Muscle of leg (tissue), 11 donors: Measurements from ENCODE around the gene ATP7B. TPM values are rescaled to one million over a fixed set of nuclear protein-coding genes. Genes with fewer than 3 reads are reported as not detected.
A peak's percentile ranks its signal among the peaks of the same experiment; 100 is the strongest.
"Not testable (repeated sequence)": the region's sequence is repeated elsewhere in the genome, so short reads cannot be mapped to it uniquely, and the experiment has no call there.

Source experiments
- DNase-seq: peaks from one replicate; pipeline ENCODE4 v3.0.0; 2013
- H3K27ac ChIP-seq: one replicate; pipeline ENCODE4 v1.5.1; 2013; ENCODE audit warnings: mild to moderate bottlenecking, low read length, control low read depth
- H3K27me3 ChIP-seq: one replicate; pipeline ENCODE4 v1.6.1; 2013; ENCODE audit warnings: low read length; ENCODE audit not compliant: control insufficient read depth, insufficient read depth
- H3K36me3 ChIP-seq: one replicate; pipeline ENCODE4 v1.6.1; 2013; ENCODE audit warnings: low read length; ENCODE audit not compliant: control insufficient read depth, insufficient read depth
- H3K4me1 ChIP-seq: one replicate; pipeline ENCODE4 v1.6.1; 2013; ENCODE audit warnings: low read length; ENCODE audit not compliant: control insufficient read depth, insufficient read depth
- H3K4me3 ChIP-seq: one replicate; pipeline ENCODE4 v1.5.1; 2013; ENCODE audit warnings: low read length, control low read depth
- H3K9me3 ChIP-seq: replicated peaks from 2 replicates; pipeline ENCODE4 v1.6.1; 2013; ENCODE audit warnings: low read depth, low read length; ENCODE audit not compliant: control insufficient read depth
- WGBS: methylation state at CpG from one replicate; pipeline ENCODE4 v1.1.5; 2013; ENCODE audit warnings: missing lambda C conversion rate; ENCODE audit not compliant: insufficient coverage; 5-methylcytosine and 5-hydroxymethylcytosine counted together
- polyA plus RNA-seq, 8 donors: library from polyadenylated mRNA; unstranded; fragments of 120-200 nt; gene quantifications; one replicate each; pipeline versions ENCODE4 v1.2.1 to v1.2.3, GENCODE V29; 2013; ENCODE audit warnings: inconsistent platforms in 1 of 8, low replicate concordance in 1 of 8; ENCODE audit not compliant: insufficient read length in 8 of 8, insufficient read depth in 1 of 8
- total RNA-seq: library from RNA; stranded (reverse); fragments of 120-200 nt; gene quantifications from one replicate; pipeline ENCODE4 v1.2.4, GENCODE V29; 2013

The ATP7B gene
- total and polyA plus RNA-seq, 9 donors = 5.1 to 8.6 (median 7.0) TPM

DNA sequence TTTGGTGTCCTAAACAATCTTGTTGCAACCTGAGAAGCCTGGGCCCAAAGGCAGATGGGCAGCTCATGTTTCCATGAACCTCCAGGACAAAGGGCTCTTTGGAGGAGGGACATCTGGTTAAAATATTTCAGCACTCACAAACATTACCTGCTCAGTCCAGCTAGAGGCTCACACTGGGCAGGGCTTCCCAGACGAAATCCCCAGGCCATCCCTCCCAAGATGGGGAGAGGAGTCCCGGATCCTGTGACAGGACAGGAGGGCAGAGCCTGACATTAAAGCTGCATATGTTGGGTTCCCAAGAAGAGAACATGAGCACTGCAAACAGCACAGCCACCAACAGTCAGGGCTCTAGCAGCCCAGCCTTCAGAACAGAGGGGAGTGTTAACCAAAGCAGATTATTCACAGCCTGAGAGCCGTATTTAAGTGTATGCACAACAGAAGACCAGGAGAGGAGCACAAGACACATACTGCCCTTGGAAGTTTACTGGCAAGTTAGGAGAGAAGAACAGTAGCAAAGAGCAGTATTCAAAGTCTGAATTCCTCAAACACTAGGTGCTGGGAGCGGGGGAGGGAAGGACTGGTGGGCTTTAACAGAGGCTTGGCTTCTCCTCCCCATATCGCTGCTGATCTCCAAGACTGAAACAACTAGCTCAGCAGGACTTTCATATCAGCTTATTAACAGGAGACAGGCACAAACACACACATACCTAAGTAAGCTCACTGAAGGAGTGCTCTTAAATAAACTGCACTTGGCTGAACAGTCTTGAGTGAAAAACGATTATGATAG is 12.3 kb downstream of the ATP7B start:
- WGBS = 45% methylated on average over 2 of the region's 6 CpGs
- no peak overlapping the region for H3K27ac ChIP-seq

GRCh38 chr13:51997641-51998330 is 13.5 kb downstream of the ATP7B start:
- Histone ChIP-seq H3K27ac (peak overlapping the region; percentile 13), H3K36me3 (no peaks in the 10 kb centered on the region), H3K4me3 (no peak overlapping the region), H3K9me3 (no peaks in the 10 kb centered on the region), H3K4me1 (peaks cover 34% of the 10 kb centered on the region), H3K27me3 (no peaks in the 10 kb centered on the region)
- 38% methylated on average over 5 of the region's 8 CpGs for WGBS
- no peak for DNase-seq

More for the DNA sequence above, 12.3 kb downstream of the ATP7B start:
- Histone ChIP-seq H3K4me3 (no peak overlapping the region), H3K36me3 (no peaks in the 10 kb centered on the region), H3K27me3 (no peaks in the 10 kb centered on the region), H3K9me3 (no peaks in the 10 kb centered on the region), H3K4me1 (peaks cover 34% of the 10 kb centered on the region)
- DNase-seq = no peak

DNA sequence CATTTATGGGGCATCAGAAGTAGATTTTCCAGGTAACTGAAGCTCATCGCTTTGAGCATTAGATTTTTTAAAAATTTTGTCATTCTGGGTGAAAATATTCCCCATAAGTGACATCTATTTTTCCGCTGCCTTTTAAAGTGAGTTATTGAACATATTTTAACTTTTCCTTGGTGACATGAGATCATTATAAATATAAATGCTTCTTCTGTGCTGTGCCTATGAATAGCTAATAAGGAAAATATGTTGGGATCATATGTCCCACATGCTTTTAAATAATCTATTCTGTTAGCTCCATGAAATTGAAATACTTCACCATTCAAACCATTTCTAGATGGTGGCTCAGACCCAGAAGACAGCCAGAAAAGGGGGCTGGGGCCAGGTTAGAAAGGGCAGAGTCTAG is 14.1 kb downstream of the ATP7B start:
- H3K4me3 ChIP-seq = no peak overlapping the region
- peak; percentile 57 for DNase-seq
- H3K27me3 ChIP-seq = no peaks in the 10 kb centered on the region
- peaks cover 34% of the 10 kb centered on the region for H3K4me1 ChIP-seq
- no peaks in the 10 kb centered on the region for H3K9me3 ChIP-seq
- no CpG with 5 or more reads among the region's 2 CpGs for WGBS
- peak overlapping the region; percentile 13 for H3K27ac ChIP-seq
- no peaks in the 10 kb centered on the region for H3K36me3 ChIP-seq

DNA sequence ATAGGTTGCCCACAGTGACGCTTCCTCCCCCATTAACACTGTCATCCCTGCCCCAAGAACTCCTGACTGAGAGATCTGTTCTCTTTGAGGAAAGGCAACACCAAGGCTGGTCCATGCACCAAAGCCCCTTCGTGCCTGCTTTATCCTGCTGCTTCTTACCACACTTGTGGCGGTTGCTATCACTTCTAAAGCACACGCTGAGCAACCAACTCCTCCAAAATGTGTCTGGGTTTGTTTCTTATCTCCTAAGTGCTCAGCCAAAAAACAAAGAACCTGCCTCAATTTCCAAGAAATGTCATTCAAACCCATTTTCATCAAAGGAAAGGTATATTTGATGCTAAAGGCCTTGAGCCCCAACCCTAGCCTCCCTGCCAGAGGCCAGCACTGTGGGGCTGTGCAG is 14.6 kb downstream of the ATP7B start:
- Histone ChIP-seq H3K4me1 (peaks cover 34% of the 10 kb centered on the region), H3K27ac (no peak overlapping the region), H3K36me3 (no peaks in the 10 kb centered on the region), H3K27me3 (no peaks in the 10 kb centered on the region), H3K9me3 (no peaks in the 10 kb centered on the region), H3K4me3 (no peak overlapping the region)
- 100% methylated on average over 4 of the region's 4 CpGs for WGBS
- DNase-seq = no peak

DNA sequence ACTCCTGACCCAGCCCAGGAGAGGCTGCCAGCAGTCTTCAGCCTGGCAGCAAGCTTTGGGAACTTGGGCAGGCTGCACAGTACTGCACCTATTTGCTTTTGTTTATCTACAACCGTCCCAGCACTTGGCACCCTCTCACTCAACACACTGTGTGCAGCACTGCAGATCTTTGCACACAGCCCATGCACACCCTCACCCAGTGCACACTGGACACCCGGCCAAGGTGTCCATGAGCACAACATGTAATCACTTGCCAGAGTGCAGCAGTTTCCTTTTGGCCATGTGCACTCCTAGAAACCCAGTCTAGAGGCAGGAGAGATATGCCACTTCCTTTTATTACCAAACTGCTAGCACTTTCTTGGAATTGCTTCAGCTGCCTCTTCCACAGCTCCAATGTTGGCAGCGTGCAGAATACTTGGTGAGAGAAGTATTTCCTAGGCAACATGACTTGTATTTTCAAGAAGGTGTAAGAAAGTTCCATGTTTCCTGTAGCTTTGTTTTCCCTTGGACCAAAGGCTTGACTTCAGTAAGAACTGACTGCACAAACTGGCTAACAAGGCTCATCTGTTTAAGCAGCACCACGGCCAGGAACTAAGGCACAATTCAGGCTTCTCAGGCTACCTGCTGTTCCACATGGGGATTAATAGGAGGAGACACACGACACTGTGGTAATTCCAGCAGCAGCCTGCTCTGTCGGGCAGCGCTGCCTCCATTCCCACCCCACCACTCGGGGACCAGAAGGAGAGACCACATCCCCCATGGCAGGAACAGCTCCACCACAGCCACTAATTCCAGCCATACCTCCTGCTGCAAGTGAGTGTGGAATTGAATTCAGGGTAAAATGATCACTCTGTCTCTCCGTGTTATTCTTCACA is 15.3 kb downstream of the ATP7B start:
- no peaks in the 10 kb centered on the region for H3K9me3 ChIP-seq

DNA sequence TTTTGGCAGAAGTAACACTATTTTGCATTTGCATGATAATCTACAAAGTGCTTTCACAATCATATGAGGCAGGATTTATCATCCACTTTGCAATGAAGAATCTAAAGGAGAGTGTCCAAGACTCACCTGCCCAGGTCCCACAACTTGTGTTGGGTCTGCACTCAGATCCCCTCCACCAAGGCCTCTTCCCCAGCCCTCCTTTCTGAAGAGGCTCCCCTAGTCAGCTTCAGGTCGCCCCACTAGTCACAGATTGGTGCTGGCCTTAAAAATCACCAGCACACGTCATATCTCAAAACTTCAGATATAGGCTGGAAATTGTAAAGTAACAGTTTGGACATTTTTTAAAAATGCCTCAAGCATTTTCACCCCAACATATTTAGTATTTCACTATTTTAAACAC is 17.5 kb downstream of the ATP7B start:
- no peak for DNase-seq
- peaks cover 21% of the 10 kb centered on the region for H3K4me1 ChIP-seq
- no CpG with 5 or more reads among the region's 2 CpGs for WGBS
- H3K36me3 ChIP-seq = no peaks in the 10 kb centered on the region
- no peak overlapping the region for H3K4me3 ChIP-seq
- no peaks in the 10 kb centered on the region for H3K27me3 ChIP-seq
- H3K9me3 ChIP-seq = no peaks in the 10 kb centered on the region
- no peak overlapping the region for H3K27ac ChIP-seq

More for the DNA sequence above, 15.3 kb downstream of the ATP7B start:
- Histone ChIP-seq H3K4me1 (peaks cover 34% of the 10 kb centered on the region), H3K36me3 (no peaks in the 10 kb centered on the region), H3K27ac (no peak overlapping the region), H3K4me3 (no peak overlapping the region), H3K27me3 (no peaks in the 10 kb centered on the region)
- 17% methylated on average over 2 of the region's 9 CpGs for whole genome bisulfite sequencing
- DNase-seq = peak; percentile 46

GRCh38 chr13:51988988-51989618 is 22.1 kb downstream of the ATP7B start:
- Histone ChIP-seq H3K27ac (no peak overlapping the region), H3K4me3 (no peak overlapping the region), H3K9me3 (no peaks in the 10 kb centered on the region), H3K4me1 (no peaks in the 10 kb centered on the region), H3K27me3 (no peaks in the 10 kb centered on the region), H3K36me3 (no peaks in the 10 kb centered on the region)
- no CpG with 5 or more reads among the region's 3 CpGs for WGBS
- DNase-seq = no peak

DNA sequence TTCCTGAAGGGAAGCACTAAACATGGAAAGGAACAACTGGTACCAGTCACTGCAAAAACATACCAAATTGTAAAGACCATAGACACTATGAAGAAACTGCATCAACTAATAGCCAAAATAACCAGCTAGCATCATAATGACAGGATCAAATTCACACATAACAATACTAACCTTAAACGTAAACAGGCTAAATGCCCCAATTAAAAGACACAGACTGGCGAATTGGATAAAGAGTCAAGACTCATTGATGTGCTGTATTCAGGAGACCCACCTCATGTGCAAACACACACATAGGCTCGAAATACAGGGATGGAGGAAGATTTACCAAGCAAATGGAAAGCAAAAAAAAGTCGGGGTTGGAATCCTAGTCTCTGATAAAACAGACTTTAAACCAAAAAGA is 26.3 kb downstream of the ATP7B start:
- H3K27me3 ChIP-seq, H3K4me3 ChIP-seq, DNase-seq, H3K36me3 ChIP-seq, H3K27ac ChIP-seq, H3K9me3 ChIP-seq, H3K4me1 ChIP-seq: not testable (repeated sequence)
- no CpG with 5 or more reads among the region's 4 CpGs for WGBS

DNA sequence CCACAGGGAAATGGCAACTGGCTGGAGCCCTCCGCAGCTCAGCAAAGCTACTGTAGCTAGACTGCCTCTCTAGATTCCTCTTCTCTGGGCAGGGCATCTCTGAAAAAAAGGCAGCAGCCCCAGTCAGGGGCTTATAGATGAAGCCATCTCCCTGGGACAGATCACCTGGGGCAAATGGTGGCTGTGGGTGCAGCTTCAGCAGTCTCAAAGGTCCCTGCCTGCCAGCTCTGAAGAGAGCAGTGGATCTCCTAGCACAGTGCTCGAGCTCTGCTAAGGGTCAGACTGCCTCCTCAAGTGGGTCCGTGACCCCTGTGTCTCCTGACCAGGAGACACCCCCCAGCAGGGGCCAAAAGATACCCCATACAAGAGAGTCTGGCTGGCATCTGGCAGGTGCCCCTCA is 28.0 kb downstream of the ATP7B start:
- not testable (repeated sequence) for DNase-seq, H3K27me3 ChIP-seq, H3K4me1 ChIP-seq, H3K4me3 ChIP-seq, H3K27ac ChIP-seq, H3K36me3 ChIP-seq, H3K9me3 ChIP-seq
- WGBS = 93% methylated on average over 3 of the region's 3 CpGs
